Stimulated activated CD4-positive, alpha-beta T cell treated with anti-CD3 and anti-CD28 coated beads, TNF-alpha, amount 100 ng/mL, for 48 hours (primary cell): ENCODE results near the gene COL25A1.

Experiments
- DNase-seq, 3 donors: peaks; one replicate each; pipeline ENCODE4 v3.0.0-alpha.2; 2020; ENCODE audit warnings: low read depth in 3 of 3

COL25A1 gene

DNA sequence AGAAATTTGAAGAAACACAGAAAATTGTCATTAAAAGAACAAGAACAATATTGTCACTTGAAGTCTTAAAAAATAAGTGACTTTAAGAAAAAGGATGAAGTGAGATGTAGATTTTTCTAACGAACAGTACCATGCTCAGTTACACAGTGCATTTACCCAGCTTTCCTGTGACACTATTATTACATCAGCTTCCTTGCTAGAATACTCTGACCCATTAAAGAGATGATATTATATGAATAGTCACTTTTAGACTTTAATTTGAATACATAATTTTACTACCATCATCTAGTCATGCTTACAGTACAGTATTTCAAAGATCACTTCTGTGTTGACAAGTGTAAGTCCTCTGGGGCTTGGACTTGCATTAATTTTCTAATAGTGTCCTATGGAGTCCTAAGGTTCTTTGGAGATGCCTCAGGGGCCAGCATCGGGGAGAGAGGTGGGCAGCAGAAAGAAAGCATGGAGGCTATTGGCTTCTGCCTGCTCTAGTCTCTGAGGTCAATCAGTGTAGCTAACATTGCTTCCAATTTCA lies 10.7 kb downstream of the COL25A1 start:
- DNase-seq = no peak

GRCh38 chr4:109290918-109291317 lies 11.5 kb downstream of the COL25A1 start:
- no peak for DNase-seq

- no peak for DNase-seq
Observed at GRCh38 chr4:109278594-109279031, 23.8 kb downstream of the COL25A1 start.

GRCh38 chr4:109276482-109277095 lies 25.9 kb downstream of the COL25A1 start:
- DNase-seq = no peak

- no peak for DNase-seq
Observed at GRCh38 chr4:109275066-109275745, 27.3 kb downstream of the COL25A1 start.

- DNase-seq = no peak
Observed at GRCh38 chr4:109266891-109267290, 35.6 kb downstream of the COL25A1 start.

- no peak for DNase-seq
Observed at GRCh38 chr4:109266236-109266635, 36.2 kb downstream of the COL25A1 start.

DNA sequence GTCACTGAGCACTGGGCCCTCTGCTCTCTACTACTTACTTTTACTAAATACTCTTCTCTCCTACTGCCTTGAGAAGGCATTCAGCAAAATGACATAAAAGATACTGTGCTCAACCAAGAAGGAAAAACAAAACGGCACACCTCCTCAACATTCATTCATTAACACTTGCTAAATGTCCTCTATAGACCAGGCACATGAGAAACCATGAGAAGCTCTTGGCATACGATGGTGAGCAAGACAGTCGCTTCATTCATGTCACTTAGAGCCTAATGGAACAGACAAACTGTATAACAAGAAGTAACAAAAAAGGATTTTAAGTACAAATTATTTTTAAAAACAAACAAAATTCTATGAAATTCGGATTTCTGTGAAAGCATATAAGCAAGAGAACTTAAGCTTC lies 38.7 kb downstream of the COL25A1 start:
- no peak for DNase-seq

DNA sequence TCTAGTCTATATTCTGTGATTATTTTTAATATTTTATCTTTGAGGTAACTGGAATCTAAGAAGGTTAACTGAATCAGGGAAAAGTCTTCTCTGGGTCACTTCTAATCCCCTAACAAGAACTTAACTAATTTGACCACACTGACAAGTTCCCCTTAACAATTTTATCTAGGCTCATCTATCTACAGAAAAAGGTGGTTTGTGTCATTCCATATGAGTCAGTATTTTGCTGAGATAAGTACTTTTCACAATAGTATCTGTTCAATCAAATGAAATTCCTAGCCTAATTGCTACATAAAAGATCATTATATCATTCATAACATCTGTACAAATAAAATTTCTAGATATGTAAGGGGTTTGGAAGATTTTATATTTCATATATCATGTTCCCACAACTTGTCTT lies 45.6 kb downstream of the COL25A1 start:
- DNase-seq = no peak

- no peak for DNase-seq
Observed at GRCh38 chr4:109254845-109255244, 47.6 kb downstream of the COL25A1 start.

DNA sequence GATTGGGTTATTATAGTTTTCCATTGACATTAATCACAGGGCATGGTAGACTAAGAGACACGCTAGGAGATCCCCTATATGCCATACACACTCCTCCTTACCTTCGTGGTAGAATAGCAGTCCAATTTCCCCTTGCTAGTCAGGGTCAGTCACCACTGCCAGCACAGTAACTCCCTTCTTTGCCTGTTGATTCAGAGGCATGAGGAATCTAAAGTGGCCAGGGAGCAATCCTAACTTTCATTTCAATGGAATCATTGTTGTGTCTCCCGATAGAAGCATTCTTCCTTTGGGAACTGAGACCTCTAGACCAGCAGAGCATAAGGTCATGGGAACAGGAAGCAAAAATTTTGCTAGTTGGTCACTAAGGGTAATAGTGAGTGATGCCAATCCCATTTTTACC lies 51.1 kb downstream of the COL25A1 start:
- no peak for DNase-seq

GRCh38 chr4:109248322-109248900 lies 54.0 kb downstream of the COL25A1 start:
- DNase-seq = no peak

DNA sequence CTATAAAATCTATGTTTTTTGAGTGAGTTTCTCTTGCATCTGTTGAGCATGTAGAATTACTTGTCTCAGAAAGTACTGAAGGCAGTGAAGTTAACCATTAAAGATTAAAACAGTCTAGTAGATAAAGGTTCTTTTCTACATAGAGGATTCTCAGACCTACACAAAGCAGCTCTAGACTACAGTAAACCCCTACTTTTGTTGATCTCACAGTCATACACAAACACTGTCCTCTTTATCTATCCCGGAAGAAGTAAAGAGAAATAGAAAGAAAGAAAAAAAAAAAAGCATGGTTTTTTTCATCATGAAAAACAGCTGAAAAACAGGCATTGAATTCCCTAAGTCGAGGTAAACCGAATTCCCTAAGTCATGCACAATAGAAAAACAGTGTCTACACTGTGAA lies 58.6 kb downstream of the COL25A1 start:
- no peak for DNase-seq

GRCh38 chr4:109238746-109239145 lies 63.7 kb downstream of the COL25A1 start:
- no peak for DNase-seq

DNA sequence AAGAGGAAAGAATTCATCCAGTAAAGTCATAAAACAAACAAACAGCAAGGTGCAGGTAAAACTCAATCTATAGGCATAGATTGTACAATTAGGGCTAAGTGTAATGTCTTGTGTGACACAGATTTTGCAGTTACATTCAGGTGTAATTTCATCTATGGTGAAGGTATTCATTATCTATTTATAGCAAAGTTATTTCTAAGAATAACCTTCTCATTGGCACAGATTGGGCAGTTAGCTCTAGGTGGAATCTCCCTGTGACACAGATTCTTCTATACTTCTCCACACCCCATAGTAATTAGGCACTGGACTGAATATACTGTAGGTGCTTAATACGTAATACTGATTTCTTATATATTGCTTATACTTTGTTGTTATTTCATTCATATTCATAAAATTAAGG lies 66.8 kb downstream of the COL25A1 start:
- no peak for DNase-seq

GRCh38 chr4:109234596-109234995 lies 67.9 kb downstream of the COL25A1 start:
- DNase-seq = no peak

- no peak for DNase-seq
Observed at GRCh38 chr4:109233570-109233969, 68.9 kb downstream of the COL25A1 start.

- no peak for DNase-seq
Observed at GRCh38 chr4:109232681-109233080, 69.8 kb downstream of the COL25A1 start.

GRCh38 chr4:109231331-109231730 lies 71.1 kb downstream of the COL25A1 start:
- no peak for DNase-seq

DNA sequence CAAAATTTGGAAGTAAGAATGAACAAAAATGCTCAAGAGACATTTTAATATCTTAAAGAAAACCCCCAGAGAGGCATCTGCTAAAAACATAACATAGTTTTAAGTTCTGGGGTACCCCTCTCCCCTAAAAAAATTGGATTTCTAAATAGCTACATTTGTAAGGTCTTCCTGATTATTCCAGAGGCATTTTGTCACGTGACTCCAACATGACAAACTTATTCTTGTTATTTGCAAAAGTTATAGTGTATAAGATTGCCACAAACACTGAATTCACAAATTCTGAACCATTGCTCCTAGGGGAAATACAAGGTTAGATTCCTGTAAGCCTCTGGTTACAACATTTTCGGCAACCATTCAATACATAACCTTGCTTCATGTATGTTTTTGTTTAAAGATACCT lies 73.4 kb downstream of the COL25A1 start:
- DNase-seq = no peak

GRCh38 chr4:109218288-109218687 lies 84.2 kb downstream of the COL25A1 start:
- no peak for DNase-seq

GRCh38 chr4:109216085-109216696 lies 86.3 kb downstream of the COL25A1 start:
- DNase-seq = no peak

GRCh38 chr4:109215506-109215905 lies 87.0 kb downstream of the COL25A1 start:
- DNase-seq = no peak
